Activated CD8-positive, alpha-beta memory T cell treated with anti-CD3 and anti-CD28 coated beads for 36 hours (primary cell): ENCODE results near the gene CPA1. TPM values are rescaled to one million over a fixed set of nuclear protein-coding genes. Genes with fewer than 3 reads are reported as not detected.

Source experiments
- CTCF ChIA-PET: fragments of 350-600 bp; sonication (Branson Sonifier 250); formaldehyde crosslinking; loops from one replicate; lab custom pipeline; 2021; ENCODE audit warnings: antibody characterized with exemption; lab: Charles Lee
- POLR2A ChIA-PET: fragments of 350-600 bp; sonication (Branson Sonifier 250); formaldehyde crosslinking; loops from one replicate; lab custom pipeline; 2021; ENCODE audit warnings: antibody characterized with exemption; lab: Charles Lee
- total RNA-seq, 2 experiments: library from RNA; stranded (reverse); gene quantifications; one replicate each; pipeline ENCODE4 v1.2.3, GENCODE V29; 2021

Gene CPA1
- not detected for total RNA-seq

DNA sequence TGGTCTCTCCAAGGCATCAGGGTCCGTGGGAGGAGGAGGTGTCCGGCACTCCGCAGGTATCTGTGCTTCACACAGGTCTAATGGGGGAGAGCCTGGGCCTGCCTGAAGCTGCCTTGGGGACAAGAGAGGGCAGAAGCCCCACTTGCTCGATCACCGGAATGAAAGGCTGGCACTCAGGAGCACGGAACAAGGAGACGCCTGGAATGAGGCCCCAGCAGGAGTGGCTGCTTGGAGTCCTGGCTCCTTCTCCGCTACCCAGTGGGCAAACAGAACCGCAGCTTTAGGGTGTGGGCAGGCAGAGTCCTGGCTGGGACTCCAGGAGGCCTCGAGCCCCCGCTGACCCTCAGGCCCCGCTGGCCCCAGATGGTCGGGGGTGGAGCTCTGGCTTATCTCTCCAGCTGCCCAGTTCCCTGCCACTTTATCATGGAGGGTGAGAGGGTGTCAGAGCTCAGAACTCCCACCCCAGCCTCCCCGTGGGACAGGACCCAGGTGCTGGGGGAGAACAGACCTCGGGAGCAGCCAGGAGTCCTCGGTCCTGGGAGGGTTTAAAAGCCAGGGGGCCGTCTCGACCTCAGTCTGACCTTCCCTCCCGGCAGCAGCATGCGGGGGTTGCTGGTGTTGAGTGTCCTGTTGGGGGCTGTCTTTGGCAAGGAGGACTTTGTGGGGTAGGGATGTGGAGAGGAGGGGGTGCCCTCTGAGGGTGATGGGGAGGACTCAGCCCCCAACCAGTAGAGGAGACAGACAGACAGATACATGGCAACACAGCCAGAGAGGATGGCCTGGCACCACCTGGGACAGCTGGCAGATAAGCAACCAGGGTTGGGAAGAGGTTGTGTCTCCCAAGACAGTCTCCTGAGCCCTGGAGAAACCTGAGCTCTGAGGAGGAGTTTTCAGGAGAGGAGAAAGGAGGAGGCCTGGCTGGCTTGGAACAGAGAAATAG, at the start of gene CPA1:
TSS of gene CPA1 (plus strand) at position 574 of the 940 bp plus-strand sequence. CDS start at position 601, 27 bp downstream.
- POLR2A ChIA-PET, result no interaction called here

DNA sequence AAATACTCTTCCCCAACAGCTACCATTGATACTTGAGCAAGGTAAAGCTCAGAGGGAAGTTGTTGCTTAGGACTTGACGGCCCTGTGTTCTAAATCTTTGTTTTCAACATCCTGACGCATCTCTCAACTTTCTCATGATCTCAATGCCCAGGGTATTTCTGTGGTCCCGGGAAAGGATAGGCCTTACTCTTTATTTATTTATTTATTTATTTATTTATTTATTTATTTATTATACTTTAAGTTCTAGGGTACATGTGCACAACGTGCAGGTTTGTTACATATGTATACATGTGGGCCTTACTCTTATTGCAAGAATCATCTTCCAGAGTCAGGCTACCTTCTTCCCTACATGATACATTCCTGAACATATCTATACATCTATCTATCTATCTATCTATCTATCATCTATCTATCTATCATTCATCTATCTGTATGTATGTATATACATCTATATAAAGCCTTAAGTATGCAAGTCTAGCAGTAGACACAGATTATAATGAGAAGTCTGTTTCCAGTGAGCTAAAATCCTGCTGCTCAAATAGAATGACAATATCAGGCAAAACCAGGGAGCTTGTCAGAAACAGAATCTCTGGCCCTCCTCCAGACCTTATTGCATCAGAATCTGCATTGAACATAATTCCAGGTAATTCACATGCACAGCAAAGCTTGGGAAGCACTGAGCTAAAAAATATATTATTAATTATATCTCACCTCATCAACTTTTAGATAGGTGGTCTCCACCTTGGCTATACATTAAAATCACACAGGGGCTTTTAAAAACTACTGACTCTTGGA, 47.8 kb upstream of the CPA1 start:
- POLR2A ChIA-PET, result no interaction called here
- CTCF ChIA-PET, result no interaction called here

More for the DNA sequence above, at the start of gene CPA1:
- CTCF ChIA-PET, result no interaction called here

DNA sequence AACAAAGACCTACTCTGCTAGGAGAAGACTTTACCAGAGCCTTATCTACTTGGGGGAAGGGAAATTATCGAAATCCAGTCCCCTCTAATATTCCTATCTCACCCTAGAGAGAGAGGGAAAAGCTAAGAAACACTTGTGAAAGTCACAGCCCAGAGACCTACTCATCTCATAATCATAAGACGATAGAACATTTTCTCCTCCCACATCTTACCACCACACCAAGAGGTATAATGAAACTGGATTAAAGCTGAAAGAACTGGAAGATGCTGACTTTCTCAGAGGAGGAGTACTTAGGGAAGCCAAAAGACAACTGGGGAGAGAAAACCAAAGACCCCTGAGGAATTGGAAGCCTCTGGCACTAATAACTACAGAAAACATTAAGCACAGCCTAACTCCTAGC, 46.5 kb upstream of the CPA1 start:
- ChIA-PET CTCF (no interaction called here), POLR2A (no interaction called here)

DNA sequence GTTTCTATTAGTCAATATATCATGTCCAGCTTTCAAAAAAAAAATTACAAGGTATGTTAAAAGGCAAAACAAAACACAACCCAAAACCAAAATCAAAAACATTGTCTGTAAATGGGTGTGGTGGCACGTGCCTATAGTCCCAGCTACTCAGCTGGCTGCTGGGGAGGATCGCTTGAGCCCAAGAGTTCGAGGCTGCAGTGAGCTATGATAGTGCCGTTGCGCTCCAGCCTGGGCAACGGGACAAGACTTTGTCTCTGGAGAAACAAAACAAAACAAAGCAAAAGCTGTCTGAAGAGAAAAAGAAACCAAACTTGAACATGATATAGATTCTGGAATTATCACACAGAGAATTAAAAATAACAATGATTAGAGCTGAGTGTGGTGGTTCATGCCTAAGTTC, 46.0 kb upstream of the CPA1 start:
- ChIA-PET CTCF (no interaction called here), POLR2A (no interaction called here)

DNA sequence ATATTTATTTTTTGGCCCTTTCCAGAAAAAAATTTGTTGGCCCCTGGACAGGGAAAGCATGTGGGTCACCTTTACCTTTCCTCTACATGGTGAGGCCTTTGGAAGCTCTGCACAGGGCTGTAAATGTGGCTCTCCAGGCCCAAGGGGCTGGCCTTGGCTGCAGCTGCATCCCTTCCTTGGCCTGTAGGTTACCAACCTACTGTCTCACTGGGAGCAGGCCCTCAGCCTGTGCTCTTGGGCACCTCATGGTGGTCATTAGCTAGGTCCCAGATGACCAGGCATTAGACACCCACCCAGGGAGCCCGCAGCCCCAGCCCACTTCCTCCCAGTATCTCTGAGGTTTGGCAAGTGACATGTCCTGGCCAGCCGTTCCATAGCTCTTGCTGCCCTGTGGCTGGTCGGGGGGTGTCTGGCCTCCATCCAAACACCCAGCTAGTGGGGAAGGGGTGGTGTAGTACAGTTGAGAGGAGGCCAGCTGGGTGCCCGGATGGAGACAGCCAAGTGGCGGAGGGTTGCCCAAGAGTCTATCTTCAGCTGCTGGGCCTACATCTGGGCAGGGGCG, 42.8 kb upstream of the CPA1 start:
- ChIA-PET POLR2A (no interaction called here), CTCF (no interaction called here)

DNA sequence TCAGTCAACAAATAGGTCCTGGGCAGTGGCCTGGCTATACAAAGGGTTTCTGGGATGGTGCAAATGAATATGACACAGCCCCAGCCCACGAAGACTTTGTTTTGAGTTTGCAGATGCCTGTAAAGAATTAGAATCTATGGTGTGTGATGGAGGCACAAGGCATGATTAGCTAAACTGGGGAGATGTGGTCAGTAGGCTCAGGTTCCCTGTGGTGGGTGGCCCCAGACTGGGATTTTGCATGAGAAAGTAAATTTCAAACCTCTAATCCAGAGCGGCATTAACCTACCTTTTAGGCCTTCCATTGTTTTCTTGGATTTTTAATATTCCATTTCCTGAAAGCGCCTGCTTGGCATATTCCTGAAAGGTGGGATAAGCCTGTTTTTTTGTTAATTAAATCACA, 42.1 kb upstream of the CPA1 start:
- CTCF ChIA-PET, result no interaction called here
- POLR2A ChIA-PET, result no interaction called here

DNA sequence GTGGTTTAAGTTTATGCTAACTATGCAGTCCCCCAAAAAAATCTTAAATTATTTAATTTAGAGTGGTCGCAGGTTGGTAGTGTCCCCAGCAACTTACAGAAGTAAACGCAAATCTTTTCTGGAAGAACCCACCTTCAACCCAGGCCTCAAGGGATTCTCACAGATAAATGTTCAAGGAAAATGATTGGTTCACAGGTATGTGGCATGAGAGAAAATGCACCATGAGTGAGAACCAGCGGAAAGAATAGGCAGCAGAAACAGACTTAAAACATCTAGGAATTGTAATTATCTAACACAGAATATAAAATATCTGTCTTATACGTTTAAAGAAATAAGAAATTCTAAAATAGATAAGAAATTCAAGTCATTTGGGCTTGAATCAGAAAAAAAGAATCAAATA, 38.4 kb upstream of the CPA1 start:
- CTCF ChIA-PET, result no interaction called here
- POLR2A ChIA-PET, result no interaction called here

DNA sequence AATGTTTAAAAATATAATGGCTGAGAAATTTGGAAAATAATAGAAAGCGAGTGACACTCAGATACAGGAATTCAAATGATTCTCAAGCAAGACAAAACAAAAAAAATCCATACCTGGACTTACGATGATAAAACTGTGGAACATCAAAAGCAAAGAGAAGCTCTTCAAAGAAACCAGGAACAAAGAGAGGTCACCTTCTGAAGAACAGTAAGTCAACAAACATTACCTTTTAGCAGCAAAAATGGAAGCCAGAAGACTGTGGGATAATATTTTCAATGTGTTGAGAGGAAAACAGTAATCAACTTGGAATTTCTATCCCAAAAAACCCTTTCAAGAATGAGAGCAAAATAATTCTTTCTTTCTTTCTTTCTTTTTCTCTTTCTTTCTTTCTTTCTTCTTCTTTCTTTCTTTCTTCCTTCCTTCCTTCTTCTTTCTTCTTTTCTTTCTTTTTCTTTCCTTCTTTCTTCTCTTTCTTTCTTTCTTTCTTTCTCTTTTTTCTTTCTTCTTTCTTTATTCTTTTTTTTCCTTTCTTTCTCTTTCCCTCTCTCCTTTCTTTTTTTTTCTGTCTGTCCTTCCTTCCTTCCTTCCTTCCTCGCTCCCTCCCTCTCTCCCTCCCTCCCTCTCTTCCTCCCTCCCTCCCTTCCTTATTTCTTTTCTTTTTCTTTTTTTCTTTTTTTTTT, 37.5 kb upstream of the CPA1 start:
- ChIA-PET POLR2A (no interaction called here), CTCF (no interaction called here)

DNA sequence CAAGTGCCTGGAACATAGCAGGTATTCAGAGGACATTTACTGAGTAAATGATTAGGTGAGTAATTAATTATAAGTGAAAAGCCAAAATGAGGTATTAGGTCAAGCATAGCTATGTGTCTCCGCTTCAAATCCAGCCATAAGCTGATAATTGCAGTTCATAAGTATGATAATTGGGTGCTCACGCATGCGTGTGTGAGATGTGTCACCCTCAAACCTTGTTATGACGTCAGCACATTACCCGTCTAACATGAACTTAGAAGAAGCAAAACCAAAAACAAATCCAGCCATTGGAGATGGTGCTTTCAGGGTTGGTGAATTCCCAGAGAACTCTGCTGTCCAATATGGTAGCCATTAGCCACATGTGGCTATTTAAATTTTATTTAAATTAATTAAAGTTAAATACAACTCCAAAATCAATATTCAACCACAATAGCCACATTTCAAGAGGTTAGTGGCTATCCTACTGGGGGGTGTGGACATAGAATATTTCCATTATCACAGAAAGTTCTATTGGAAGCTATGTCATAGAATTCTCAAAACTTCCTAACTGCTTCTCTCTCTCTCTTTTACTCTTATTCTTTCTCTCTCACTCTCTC, 35.9 kb upstream of the CPA1 start, which contains the start of gene CPA5:
TSS of gene CPA5 (plus strand) at position 546 of the 596 bp plus-strand sequence. CDS start 1,670 bp downstream, outside the sequence.
- ChIA-PET POLR2A (no interaction called here), CTCF (no interaction called here)

DNA sequence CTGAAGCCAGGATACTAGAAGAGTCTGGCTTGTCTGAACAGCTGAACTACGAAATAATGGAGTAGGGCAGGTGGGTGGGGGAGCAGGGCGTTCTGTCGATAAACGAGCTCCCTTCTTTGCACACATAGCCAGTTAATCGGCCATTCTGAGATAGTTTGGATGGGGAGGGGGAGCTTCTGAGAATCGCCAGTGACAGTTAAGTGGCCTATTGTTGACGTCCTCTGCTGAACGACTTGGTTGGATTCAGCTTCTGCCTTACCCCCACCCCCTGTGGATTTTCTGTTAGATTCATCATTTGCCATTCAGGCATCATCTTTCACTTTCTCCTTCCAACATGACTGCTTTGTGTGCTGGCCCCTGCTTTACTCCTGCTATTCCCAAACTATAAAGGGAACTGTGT, 35.2 kb upstream of the CPA1 start:
- ChIA-PET POLR2A (no interaction called here), CTCF (no interaction called here)

DNA sequence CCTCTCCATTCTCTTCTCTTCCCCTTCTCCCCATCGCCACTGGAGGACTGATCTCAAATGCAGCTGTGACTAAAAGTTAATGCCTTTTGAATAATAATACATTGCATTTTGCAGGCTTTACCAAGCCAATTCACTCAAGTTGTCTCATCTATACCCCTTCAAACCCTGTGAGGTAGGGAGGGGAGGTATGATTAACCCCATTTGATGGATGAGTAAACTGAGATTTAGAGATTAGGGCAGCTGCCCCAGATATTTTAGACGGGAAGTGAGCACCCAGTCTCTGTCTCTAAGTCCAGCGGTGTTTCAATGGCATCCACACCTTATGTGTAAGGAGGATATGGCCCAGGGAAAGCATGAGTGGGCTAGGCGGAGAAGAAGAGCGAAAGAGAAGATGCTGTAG, 34.6 kb upstream of the CPA1 start:
- ChIA-PET POLR2A (no interaction called here), CTCF (no interaction called here)

DNA sequence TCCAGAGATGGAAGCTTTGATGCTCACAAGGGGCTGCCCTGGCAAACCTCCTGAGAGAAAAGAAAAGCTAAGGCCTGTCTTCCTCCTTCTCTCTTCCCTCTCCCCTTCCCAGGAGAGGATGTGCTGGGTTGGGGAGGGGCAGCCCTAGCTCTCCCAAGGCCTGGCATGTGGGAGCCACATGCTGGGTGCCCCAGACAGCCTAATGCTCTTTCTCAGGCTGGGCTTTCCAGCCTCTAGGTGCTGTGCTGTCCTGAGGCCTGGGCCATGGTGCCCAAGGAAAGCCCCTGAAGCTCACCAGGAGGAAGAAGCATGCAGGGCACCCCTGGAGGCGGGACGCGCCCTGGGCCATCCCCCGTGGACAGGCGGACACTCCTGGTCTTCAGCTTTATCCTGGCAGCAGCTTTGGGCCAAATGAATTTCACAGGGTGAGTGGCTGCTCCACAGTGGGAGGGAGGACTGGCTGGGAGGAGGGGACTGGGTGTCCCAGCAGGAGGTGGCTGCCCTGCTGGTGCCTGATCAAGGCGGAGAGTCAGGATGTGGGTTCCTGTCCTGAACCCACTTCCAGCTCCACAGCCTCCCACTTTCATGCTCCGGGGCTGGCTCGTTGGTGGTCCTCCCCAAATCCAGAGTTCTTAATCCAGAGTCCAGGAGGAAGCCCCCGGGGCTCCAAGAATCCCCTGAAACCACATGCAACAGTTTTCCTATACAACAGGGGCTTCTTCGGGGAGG, 34.0 kb upstream of the CPA1 start:
- CTCF ChIA-PET, result no interaction called here
- POLR2A ChIA-PET, result no interaction called here

DNA sequence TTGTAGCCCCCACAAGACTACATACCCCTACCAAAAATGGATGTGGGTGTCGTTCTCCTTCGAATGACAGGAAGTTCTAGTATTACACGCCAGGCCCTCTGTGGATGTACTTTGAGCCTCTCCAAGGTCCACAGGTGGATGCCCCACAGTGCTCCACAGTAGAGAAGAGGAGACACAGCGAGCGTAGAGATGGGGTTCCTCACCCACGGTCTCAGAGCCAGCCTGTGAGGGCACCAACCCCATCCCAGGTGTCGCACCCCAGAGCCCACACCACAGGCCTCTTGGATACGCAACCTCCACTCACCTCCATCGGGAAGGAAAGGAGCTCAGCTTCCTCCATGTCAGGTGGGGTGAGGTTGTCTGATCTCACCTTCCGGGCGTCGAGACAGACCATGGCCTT, 33.4 kb upstream of the CPA1 start:
- ChIA-PET CTCF (no interaction called here), POLR2A (no interaction called here)

DNA sequence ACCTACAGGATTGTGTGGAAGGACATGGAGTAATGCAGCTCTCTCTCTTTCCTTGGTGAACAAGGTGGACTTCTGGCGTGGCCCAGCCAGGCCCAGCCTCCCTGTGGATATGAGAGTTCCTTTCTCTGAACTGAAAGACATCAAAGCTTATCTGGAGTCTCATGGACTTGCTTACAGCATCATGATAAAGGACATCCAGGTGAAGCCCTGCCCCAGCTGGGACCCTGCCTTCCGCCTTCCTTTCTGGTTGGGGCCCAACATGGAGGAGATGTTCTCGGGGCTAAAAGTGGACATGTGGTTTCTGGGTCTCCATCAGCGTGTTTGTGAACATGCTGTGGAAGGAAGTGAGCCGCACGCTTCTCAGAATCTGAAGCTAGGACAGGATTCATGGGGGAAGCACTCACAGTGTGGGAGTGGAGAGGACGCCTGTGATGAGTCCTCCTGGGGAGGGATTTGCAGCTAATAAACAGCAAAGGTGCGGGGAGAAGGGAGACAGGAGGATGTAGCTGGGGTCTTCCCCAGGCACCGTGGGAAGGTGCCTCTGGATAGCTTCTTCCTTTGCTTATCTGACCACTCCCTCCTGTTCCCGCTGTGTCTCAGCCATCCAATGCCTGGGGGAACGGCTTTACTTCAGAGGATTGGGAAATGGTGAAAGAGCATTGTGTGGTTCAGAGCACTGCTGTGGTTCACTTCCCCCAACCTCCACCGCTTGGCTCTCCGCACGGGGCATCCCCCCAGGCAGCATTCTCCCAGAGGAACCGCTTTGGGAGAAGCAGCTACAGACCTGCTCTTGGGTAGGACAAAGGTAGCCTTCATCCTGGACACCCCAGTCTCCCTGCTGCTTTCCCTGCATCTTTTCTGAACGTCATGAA, 30.1 kb upstream of the CPA1 start:
- POLR2A ChIA-PET, result no interaction called here
- CTCF ChIA-PET, result no interaction called here

DNA sequence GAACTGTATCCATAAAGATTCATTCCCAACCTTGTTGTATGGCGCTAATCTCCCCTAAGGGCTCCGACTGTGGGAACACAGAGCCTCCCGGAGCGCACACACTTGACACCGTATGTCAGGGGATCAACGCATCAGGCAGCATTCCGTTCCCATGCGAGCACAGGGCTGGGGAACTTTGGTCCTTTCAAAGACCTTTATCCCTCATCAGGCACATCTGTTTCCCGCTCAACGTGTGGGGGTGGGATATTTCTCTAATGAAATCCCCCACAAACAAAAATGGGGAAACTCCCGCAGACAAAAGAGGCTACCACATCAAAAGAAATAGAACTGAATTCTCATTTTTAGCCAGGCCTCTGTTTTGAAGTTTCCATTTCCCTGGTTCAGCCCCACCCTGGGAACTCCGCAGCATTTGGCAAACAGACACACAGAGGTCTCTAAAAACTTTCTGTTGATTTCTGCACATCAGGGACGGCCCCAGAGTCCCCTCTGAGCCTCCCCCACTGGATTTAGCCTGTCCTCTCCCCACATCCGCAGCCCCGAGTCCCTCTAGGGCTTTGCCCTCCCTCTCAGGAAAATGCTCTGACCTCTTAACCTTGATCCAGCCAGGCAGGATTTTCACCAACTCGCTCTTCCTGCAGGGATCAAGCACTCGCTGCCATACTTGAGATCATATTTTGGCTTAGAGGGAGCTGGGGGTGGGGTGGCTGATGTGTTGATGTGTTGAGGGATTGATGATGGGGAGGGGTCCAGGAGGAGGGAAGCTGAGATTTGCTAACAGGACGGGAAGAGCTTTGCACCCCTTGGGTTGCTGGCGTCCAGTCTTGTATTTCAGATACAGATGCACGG, 29.1 kb upstream of the CPA1 start:
- ChIA-PET CTCF (no interaction called here), POLR2A (no interaction called here)

DNA sequence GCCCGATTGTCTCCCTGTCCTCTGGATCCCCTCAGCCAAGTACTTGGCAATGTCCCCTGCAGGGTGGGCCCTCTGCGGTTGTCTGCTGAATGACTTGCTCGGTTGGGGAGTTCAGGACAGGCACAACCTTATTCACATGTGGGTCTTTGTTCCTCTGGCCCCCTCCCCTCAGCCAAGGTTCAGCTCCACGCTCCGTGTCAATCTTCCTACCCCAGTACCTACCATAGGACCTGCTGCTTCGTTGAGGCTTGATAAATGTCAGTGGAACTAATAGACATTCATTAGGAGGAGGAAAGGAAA, 28.6 kb upstream of the CPA1 start:
- ChIA-PET CTCF (no interaction called here), POLR2A (no interaction called here)
